HK-2 (cell line): ENCODE data around the gene MOB3B.
"Not testable (repeated sequence)": the region's sequence is repeated elsewhere in the genome, so short reads cannot be mapped to it uniquely, and the experiment has no call there.

Experiments
- DNase-seq: peaks from one replicate; pipeline ENCODE4 v3.0.0-alpha.2; 2018; ENCODE audit not compliant: unreplicated experiment

The MOB3B gene

GRCh38 chr9:27423915-27424710 is 105.5 kb downstream of the MOB3B start:
- no peak for DNase-seq

DNA sequence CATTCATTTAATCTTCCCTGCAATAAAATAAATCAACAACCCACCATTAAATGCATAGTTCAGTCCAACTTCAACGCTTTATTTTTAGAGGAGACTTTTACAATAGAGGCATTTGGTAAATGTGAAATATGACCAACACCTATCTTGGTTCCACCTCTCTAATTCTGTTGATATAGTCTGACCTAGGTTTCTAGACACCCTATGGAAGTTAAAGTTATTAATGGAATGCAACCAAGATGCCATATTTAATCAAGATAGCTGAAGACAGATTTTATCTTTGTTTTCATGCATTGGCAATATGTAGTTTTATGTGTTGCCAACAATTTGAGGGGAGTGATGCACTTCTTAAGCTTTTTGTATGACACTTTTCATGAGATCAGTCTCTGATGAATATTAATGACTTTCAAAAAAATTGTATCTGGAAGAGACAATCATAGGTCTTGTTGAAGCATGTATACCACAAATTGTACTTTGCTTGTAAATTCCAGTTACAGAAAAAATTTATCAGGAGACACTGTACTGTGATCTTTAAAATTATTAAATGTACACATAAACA is 107.3 kb downstream of the MOB3B start:
- DNase-seq, result no peak

- no peak for DNase-seq
Observed at GRCh38 chr9:27421577-27421976, 108.0 kb downstream of the MOB3B start.

GRCh38 chr9:27419558-27419957 is 110.1 kb downstream of the MOB3B start:
- not testable (repeated sequence) for DNase-seq

DNA sequence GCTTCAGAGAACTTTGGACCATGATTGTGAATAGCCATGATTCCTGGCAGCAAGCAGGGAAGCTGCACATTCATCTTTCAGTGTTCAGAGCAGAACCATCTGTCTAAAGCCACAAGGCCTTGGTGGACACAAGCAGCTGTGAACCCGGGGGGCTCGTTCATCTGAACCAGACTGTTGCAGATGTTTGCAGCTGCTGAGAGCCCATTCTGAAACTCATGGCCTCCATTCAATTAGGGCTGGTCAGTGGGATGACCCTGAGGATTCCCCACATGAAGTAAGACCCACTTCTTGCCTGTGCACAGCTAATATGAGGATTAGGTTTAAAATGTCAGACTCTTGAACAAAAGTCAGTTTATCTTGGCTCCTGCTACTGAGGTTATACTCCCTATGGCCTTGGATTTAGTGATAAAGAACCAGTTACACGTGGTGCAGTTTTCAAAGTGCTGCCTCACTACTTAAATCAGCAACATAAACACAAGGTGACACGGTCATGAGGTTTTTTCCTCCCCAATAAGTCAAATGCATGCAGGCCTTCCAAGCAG is 115.3 kb downstream of the MOB3B start:
- DNase-seq, result no peak

- no peak for DNase-seq
Observed at GRCh38 chr9:27413511-27414219, 115.9 kb downstream of the MOB3B start.

GRCh38 chr9:27412963-27413362 is 116.7 kb downstream of the MOB3B start:
- no peak for DNase-seq

DNA sequence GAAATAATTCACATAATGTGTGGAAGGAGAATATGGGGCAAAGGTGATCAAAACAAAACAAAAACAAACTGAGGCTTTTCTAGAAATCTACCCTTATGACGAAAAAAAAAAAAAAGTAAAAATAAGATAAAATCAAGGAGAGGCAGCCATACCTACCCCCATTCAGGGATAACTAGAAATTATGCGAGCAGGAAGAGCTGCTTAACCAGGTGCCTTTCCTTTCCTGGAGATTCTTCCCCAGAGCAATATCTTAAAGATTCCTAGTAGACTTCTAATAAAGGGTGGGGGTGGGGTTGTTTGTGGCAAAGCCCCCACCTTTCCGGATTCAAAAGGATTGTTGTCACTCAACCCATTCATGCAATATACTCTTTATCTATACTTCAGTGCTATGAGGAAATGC is 117.5 kb downstream of the MOB3B start:
- DNase-seq, result no peak

GRCh38 chr9:27408482-27408881 is 121.1 kb downstream of the MOB3B start:
- no peak for DNase-seq

DNA sequence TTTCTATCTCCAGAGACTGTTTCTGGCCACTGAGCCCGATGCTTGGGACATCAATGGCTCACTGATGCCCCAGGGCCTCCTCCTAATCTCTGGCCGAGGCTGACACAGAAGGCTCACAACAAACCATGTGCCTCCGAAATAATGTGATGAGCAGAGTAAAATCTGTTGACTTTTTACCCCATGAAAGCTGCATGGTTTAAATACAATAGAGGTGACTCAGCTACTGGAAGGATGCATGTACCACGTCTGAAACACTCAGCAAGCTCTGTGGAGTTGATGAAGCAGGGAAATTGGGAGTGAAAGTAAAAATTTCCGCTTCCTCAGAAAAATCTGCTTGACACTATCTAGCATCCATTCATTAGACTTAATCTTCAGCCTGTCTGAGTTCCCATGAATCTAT is 121.6 kb downstream of the MOB3B start:
- no peak for DNase-seq

DNA sequence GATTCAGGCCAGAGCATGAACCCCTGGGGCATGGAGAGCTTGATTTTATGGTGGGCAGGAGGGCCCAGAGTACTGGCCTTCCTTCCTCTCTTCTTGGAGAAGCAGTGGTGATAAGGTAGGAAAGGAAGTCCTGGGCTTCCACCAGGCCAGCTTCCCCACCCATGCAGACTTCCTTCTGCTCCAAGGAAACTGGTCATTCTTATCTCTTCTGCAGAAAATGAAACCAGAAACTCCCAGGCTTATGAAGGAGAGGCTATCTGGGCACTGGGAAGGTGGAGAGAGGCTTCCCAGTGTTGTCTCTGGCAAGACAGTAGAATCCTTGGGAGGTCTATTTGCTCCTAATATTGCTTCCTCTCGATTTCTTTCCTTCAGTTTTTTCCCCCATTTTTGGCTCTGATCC is 122.1 kb downstream of the MOB3B start:
- DNase-seq, result no peak

DNA sequence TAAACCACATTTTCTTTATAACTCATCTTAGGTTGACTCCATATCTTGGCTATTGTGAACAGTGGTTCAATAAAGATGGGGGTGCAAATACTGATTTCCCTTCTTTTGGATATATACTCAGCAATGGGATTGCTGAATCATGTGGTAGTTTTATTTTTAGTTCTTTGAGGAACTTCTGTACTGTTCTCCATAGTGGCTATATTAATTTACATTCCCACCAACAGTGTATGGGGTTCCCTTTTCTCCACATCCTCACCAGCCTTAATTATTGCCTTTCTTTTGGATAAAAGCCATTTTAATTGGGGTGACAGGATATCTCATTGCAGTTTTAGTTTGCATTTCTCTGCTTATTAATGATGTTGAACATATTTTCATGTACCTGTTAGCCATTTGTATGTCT is 125.0 kb downstream of the MOB3B start:
- no peak for DNase-seq

GRCh38 chr9:27402626-27403025 is 127.0 kb downstream of the MOB3B start:
- DNase-seq, result no peak

- DNase-seq, result no peak
Observed at GRCh38 chr9:27400334-27400880, 129.2 kb downstream of the MOB3B start.

GRCh38 chr9:27398982-27399653 is 130.5 kb downstream of the MOB3B start:
- DNase-seq, result no peak

- no peak for DNase-seq
Observed at GRCh38 chr9:27396495-27396894, 133.1 kb downstream of the MOB3B start.

- DNase-seq, result no peak
Observed at GRCh38 chr9:27395484-27395921, 134.1 kb downstream of the MOB3B start.

DNA sequence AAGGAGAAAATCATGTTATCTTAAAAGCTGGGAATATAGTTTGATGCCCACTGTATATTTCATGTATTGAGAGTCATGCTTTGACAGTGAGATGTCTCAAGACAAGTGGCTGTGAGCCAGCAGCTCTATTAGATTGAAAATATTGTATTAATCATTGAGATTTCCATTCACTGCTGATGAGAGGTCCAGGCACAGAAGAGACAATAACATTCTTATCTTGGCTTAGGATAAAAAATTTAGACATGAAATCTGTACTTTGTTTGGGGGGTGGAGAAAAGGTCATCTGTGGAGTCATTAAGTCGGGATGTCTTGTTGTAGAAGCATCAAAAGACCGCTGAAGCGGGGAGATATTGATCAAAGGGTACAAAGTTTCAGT is 134.8 kb downstream of the MOB3B start:
- no peak for DNase-seq

- no peak for DNase-seq
Observed at GRCh38 chr9:27394154-27394825, 135.3 kb downstream of the MOB3B start.

- no peak for DNase-seq
Observed at GRCh38 chr9:27393054-27393846, 136.4 kb downstream of the MOB3B start.
